ENCODE results near the gene NCR2.

DNA sequence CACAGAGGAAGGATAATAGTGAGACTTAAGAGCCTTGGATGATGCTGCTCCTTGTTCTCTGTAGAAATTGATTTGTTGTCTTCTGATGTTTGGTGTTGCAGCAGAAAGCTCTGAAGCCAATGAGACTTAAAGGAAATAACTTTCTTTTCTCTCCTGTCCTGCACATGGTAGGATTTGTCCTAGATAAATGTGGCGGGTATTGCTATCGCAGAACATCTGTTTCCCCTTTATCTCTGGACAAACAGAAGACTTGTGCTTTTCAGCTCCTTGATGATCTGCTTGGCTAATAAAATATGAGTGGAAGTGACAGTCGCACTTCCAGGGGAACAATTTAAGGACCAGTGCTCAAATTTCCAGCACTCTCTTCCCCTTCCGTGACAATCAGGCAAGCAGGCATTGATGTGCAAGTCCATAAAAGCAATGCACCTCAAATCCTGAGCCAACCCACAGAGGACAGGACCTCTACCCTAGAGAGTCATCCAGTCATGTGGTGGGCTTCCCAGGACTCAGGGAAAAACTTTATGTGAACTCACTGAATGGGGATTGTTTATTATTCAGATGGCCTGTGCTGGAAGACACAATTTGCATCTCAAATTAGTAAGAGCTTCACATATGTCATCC lies 9.9 kb upstream of the NCR2 start:
- TF ChIP-seq EP300 (IDR thresholded peaks at IDR 0.05): no peak
- TF ChIP-seq, protein P1, sequence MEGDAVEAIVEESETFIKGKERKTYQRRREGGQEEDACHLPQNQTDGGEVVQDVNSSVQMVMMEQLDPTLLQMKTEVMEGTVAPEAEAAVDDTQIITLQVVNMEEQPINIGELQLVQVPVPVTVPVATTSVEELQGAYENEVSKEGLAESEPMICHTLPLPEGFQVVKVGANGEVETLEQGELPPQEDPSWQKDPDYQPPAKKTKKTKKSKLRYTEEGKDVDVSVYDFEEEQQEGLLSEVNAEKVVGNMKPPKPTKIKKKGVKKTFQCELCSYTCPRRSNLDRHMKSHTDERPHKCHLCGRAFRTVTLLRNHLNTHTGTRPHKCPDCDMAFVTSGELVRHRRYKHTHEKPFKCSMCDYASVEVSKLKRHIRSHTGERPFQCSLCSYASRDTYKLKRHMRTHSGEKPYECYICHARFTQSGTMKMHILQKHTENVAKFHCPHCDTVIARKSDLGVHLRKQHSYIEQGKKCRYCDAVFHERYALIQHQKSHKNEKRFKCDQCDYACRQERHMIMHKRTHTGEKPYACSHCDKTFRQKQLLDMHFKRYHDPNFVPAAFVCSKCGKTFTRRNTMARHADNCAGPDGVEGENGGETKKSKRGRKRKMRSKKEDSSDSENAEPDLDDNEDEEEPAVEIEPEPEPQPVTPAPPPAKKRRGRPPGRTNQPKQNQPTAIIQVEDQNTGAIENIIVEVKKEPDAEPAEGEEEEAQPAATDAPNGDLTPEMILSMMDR (IDR thresholded peaks at IDR 0.05): no peak

All from gastroesophageal sphincter (tissue), 3 donors.